ENCODE measurements around the gene CTNNBIP1.
"Not testable (repeated sequence)": the region's sequence is repeated elsewhere in the genome, so short reads cannot be mapped to it uniquely, and the experiment has no call there.

CTNNBIP1 gene, protein sequence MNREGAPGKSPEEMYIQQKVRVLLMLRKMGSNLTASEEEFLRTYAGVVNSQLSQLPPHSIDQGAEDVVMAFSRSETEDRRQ

DNA sequence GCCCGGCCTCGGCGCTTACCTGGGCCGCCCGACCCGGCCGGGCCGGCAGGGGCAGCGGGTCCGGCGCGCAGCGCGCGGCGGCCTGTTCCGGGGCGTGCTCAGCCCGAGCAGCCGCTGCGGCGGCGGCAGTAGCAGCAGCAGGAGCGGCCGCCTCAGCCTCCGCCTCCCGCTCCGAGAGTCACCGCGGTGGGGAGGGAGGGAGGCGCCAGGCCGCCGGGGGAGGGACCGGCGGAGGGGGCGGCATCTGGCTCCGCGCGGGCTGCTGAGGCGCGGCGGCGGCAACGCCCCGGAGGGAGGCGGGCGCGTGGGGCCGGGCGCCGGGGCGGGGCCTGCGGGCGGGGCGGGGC lies at the start of gene CTNNBIP1:
TSS of gene CTNNBIP1 (minus strand) at position 194 of the 347 bp plus-strand sequence. CDS start 38,205 bp downstream, outside the sequence.
- no peak for FAIRE-seq

DNA sequence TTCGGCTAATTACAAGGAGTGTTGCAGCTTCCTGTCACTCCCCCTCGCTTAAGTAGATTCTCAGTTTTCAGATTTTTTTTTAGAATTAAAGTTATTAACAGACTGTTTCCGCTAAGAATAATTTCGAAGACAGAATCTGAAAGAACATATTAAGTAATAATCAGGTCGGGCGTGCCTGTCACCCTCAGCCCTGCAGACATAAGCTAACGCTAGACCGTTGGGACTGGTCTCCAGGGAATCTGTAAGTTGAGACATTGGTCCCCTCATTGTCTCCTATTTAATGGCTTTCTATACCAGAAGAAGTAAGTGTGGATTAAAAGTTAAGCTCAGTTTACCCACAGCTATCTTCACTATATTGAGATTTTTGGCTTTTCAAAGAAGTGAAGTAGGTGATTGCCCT lies 47.7 kb upstream of the CTNNBIP1 start:
- no peak for FAIRE-seq

DNA sequence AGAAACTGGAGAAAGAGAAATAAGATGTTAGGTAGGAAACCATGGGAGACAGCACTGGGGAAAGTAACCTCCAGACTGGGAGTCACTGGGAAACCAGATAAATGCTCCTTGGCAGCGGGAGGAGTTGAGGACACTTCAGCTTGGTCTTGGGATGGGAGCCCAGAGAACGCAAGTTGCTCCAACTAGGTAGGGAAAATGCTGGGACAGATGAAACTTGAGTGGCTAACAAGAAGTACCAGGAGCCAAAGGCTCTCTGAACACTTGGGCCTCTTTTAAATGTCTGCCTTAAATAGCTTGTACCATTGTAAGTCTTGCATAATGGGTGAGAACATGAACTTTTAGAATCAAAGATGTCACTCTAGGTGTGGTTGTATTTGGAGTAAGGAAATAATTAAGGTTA lies 36.2 kb upstream of the CTNNBIP1 start:
- no peak for FAIRE-seq

DNA sequence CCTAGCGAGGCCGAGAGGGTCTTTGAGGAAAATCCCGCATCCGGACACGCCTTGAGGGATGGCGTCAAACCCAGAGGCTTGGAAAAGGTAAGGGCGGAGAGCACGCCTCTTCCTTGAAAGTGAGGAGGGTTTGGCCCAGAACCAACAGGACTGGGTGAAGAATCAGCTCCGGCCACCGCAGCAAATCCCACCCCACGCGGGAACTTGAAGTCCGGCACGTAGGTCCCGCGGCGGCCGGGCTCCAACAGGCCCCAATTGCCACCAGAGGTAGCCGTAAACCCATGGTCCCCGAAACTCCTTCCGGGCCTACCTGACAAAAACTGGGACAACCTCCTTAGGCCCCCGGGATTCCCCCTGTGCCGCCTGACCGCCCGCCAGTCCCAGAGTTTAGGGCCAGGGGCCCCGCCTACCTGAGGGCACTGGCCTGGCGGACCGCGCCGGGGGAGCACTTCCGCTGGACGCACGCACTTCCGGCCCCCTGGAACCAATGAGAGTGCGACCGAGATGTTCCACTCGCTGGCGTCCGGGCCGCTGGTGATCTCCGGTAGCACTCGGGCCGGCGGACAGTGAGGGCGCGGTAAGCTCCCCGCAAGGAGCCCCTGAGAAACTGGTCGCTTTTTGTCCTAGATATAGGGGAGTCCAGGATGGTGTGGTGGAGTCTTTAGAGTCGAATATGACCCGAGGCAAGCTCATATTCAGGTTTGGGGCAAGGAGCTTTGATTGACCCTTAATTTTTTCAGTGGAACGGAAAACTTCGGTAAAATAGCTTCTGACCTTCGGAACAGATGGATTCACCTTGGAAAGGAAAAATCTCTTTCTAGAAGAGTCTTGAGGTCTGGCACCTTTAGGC lies 33.1 kb upstream of the CTNNBIP1 start, which contains the start of the genes LZIC and NMNAT1:
TSS of gene LZIC (minus strand) at position 453 of the 850 bp plus-strand sequence. CDS start 6,772 bp downstream, outside the sequence.
TSS of gene NMNAT1 (plus strand) at position 537 of the 850 bp plus-strand sequence. CDS start 28,599 bp downstream, outside the sequence.
- no peak for FAIRE-seq

DNA sequence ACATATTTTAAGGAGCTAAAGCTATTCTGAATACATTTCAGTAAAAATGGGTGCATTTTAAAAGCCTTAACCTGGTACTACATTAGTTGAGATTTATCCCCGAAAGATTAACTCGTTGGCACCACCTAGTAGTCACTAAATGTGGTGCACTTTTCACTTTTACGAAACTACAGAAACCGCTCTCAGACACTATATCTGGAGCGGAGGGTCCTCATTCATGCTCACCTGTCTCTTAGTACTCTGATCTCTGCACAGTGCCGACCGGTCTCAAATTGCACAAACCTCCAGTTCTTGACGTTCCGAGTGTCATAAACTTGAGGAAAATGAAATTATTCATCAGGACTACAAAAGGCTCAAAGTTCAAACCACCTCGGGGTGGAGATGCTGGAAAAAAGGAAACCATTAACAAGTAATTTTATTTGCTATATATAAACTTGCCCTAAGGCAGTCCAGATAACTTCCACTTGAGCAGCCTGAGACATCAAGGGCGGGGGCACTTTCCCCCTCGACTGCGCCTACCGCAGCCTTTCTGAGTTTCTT lies 32.4 kb upstream of the CTNNBIP1 start:
- FAIRE-seq = no peak

DNA sequence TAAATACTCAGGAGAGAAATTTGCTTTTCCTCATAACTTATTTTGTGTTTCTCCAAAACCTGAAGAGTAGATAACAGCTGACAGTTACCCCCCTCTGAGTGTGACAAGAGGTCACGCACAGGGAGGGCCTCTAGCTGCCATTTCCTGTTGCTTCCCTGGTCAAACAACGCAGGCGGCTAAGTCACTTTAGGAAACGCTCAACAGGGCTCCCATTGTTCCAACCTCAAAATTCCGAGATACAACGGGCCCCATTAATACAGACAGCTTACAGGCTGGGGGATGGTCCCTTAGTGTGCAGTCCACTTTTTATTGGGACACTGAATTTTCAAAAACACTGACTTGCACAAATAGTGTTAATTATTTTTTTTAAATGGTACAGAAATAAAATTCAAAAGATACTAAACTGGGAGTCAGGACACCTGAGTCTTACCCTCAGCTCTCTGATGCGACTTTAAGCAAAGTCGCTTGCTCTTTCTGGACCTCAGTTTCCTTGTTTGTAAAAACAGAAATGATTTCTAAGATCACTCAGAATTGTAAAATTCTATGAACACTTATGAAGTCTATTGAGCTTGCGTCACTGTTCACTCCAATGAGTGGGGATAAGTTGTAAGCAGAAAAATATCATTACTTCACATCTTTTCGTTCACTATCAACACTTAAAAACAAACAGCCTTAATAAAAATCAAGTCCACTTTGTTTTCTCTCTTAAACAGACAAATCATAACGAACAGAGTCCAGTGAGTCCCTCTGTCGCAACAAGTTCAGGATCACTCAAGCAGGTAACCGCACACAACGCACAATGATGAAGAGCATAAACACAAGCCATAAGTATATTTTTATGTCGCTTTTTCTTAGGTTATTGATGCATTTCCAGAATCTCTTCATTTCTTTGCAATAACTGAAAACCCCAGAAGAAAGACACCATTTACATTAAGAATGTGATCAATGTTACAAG lies 19.6 kb upstream of the CTNNBIP1 start:
- FAIRE-seq = no peak

DNA sequence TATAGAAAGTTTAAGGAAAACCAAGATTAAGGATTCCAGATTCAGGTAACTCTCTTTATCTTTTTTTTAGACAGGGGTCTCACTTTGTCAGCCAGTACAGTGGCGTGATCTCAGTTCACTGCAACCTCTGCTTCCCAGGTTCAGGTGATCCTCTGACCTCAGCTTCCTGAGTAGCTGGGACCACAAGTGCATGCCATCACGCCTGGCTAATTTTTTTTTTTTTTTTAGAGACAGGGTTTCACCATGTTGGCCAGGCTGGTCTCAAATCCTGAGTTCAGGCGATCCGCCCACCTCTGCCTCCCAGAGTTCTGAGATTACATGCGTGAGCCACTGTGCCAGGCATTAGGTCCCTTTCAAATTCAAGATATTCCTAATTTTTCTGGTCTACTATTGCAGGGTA lies 17.2 kb upstream of the CTNNBIP1 start:
- no peak for FAIRE-seq

DNA sequence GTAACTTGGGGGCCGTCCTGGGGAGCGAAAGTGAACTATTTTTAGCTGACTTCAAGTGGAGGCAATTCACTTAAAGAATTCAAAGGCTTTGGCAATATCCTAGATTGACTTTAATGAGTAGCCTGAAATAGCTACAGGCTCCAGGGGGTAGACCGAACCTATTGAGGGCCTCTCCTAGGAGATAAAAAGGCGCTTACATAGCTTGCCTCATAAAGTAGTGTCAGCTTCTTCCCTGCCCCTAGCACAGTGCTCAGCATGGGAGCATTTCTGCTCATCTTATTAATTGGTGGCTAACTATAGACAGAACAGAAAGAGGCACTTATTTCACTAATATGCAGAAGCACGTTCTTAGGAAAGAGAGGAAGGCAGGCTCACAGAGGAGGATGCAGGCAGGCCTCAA lies 12.3 kb upstream of the CTNNBIP1 start:
- FAIRE-seq = no peak

DNA sequence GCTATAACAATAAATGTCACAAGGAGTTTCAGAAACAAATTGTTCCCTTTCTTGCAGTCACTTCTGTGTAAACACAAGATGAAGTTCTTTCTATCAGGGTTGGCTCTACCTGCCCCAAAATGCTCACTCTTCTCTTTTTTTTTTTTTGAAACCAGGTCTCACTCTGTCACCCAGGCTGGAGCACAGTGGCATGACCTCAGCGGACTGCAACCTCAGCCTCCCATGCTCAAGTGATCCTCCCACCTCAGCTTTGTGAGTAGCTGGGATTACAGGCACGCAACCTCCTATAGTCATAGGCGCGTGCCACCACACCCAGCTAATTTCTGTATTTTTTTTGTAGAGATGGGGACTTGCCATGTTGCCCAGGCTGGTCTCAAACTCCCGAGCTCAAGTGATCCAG lies 10.5 kb upstream of the CTNNBIP1 start:
- FAIRE-seq = no peak

DNA sequence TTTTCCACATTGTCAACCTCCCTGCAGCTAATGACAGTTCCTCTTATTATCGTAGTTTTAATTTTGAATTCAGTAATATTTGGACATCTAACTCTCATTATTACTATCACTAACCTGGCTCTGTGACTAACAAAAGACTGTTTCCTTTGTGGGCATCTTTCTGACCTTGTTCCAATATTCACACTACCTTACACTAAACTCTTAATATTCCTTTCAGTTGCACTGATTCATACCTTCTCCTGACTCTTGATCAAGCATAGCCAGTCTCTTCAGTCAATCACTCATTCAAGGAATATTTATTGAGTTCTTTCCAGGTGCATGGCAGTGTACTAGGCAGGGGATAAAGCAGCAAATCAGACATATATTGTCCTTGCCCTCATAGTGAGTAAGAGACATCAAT lies 7.8 kb upstream of the CTNNBIP1 start:
- no peak for FAIRE-seq

DNA sequence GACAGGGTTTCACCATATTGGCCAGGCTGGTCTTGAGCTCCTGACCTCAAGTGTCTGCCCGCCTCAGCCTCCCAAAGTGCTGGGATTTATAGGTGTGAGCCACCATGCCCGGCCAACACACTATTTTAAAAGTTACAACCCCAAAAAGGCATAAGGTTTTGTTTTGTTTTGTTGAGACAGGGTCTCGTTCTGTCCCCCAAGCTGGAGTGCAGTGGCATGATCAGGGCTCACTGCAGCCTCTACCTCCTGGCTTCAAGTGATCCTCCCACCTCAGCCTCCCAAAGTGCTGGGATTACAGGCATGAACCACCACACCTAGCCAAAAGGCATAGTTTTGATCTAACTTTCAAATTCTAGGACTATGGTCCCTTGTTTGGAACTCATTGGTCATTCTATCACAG lies 7.4 kb upstream of the CTNNBIP1 start:
- not testable (repeated sequence) for FAIRE-seq

DNA sequence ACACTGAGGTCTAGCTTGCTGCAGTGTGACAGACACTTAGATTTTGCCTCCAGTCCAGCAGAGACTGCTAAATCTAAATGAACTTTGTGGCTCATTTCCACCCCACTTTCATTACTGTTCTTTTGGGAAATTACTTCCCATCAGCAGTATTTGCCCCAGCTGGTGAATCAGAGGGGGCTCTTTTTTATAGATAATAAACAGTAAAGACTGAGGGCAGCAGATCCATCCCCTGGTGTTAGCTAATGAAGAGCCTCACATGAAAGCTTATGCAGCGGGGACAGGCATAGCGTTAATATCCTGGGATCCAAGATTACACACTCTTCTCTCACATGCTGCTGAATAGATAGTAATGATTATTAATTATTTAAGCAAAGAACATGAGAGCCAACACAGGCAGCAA lies 6.4 kb upstream of the CTNNBIP1 start:
- no peak for FAIRE-seq

DNA sequence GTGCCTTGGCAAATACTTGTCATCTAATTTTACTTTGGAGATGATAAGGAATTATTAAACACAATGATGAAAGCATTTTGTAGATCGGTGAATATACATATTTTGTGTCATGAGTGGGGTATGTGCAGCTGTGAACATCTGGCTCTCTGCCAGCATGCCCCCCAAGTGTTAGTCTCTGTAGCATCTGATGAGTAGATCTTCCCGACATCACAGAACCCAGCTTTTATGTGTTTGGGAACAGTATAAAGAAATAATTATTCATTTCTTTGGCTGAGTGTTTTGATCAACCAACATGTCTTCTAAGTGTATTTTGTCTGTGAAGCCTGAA lies 4.5 kb upstream of the CTNNBIP1 start:
- no peak for FAIRE-seq

DNA sequence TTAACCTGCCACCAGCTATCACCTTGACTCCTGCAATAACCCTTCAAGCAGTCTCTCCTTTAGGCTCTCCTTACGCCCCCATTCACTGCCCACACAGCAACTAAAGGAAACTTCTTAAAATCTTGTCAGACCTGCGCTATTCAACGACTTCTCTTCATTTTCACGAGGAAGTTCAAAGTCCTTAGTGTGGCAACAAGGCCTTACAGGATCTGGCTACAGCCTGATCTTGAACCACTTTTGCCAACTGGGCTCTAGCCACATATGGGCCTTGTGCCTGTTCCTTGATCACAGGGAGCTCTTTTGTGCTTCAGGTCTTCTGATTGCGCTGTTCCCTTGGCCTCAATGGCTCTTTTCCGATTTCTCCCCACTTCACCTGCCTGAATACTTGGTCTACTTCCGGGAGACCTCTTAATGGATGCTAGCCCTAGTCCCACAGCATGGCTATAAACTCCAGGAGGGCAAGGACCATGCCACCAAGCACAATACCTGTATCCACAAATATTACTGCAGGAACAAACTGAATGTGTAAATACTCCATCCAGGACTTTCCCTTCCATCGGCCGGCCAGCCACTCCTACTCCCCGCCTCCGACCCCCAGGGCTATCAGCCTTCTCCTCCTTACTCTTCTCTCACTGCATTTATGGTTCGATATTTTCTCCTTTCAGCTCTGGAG lies 2.3 kb upstream of the CTNNBIP1 start:
- FAIRE-seq = no peak

DNA sequence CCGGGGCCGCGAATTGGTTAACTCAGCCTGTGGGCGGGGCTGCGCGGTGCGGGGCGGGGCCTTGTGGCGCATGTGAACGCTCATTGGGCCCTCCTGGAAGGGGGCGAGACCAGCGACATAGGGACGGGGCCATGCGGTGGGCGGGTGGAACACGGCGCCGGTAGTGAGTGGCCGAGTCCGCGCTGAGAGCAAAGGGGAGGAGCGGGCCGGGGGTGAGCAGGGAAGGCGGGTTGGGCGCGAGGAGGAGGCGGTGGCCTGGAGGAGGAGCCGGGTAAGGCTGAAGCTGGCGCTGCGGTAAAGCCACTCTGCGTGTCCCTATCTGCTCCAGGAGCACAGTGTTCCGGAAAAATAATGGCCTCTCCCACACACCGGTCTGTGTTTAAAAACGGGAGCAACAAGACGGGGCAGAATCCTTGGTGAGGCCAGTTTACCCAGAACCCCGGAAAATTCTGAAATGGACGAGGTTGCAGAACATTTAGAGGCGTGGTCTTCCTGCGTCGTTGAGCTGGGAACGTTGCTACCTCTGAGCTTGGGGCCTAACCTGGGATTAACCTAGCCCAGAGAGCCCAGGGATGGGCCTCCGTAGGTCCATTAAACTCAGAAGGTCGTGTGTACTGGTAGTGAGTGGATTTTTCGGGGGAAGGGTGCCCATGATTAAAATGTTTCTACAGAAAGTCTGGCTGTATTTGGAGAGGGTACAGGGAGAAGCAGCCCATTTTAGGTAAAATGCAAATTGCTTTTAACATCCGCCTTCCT lies 532 bp upstream of the CTNNBIP1 start:
- FAIRE-seq = no peak

DNA sequence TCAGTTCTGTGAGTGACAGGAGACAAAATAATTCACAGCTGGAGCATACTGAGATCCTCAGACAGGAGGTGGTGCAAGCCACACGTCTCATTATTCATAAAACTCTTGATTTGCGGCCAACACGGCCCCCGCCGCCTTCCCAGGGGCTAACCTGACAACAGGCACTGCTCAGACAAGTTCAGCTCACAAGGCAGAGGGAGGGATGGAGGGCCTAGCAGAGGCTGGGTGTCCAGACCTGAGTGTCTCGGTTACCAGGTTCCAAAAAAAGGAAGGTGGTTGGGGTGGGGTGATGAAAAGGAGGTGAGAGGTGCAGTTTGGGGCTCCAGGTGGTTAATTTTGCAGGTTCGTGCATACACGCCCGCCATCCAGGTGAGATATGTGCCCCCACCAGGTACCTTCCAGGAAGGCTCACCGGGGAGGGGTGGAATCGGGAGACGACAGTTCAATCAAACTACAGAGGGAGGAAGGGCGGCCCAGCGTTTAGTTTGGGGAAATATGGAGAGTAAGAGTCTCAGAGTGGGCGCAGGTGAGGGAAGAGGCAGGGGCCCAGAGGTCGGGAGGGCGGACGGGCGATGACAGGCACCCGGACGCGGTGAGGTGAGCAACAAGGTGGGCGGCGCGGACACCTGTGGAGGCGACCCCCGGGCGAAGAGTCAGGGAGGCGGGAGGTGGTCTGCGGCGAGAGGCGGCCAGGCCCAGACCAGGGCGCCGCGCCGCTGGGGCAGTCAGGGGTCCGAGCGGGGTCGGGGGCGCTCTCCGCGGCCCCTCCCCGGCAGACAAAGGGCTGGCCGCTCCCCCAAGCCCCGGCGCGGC lies 629 bp downstream of the CTNNBIP1 start:
- FAIRE-seq = no peak

DNA sequence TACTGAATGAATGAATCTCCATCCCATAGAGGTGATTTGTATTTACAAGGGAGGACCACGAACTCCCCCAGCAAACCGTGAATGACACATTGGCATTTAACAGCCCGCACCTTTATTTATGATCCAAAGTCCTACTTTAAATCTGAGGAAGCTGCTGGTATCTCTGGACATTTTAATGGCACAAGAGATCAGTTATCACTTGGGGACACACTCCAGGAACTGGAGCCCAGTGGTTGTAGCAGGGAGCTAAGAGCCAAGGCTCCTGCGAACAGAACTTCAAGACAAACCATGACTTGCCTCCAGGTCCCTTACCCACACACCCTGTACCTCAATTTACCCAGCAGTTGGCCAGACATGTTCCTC lies 1.2 kb downstream of the CTNNBIP1 start:
- no peak for FAIRE-seq

DNA sequence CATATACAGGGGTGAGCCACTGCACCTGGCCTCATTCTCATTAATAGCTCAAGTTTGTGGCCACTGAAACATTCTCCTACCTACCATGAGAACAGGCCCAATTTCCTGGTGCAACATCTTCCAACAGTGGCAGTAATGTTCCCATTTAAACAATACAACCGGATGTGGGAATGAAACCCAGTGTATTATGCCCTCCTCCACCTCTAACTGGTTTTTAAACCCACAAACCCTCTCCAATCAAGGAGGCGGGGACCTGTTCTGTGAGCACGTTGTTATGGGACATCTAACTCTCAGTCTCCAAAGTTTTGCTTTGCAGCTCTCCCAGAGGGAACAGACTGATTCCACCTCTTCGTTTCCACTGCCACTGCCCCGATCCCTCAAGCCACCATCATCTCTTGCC lies 2.6 kb downstream of the CTNNBIP1 start:
- FAIRE-seq = no peak

DNA sequence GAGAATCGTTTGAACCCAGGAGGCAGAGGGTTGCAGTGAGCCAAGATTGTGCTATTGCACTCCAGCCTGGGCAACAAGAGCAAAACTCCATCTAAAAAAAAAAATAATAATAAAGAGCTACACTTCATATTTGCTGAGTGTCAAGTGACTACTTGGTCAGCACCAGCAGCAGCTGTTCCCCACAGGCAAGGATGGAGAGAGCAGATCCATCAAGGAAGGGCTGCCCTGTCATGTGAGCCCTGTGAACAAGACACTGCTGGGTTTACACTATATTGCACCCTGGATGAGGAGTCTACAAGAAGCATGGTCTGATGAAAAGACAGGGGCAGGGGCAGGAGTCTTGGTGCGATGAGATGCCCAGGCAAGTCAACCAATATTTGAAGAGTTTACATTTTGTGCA lies 3.6 kb downstream of the CTNNBIP1 start:
- FAIRE-seq = no peak

DNA sequence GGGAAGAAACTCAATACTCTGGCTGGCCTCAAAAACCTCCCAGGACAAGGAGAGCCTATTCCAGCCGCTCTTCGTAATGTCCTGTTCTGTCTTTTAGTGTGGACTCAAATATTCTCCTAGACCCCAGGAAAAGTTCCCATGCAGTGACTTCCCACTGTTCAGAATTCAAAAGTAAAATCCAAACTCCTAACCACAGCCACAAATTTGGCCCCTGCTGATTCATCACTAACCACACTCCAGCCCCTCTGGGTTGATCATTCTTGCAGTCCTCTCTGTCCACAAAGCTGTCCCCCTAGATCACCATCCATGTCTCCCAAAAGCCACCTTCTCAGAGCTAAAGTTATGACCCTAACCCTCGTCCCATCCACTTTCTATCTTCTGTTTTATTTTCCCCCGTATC lies 5.1 kb downstream of the CTNNBIP1 start:
- FAIRE-seq = no peak

DNA sequence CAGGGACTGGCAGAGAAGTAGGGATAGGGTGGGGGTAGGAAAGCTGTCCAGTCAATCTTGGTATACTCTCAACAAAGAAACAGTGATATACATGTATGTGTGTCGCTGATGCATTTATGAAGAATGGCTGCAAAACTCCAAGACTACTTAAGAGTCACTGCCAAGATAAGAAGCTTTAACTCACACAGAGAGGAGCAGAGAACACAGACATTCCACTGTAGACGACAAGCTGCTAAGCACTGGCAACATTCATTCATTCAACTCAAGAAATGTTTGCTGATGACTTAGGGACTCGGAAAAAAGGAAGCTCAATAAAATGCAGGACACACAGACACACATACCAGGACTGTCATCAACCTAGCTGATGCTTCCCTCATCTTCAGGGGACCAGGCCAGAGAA lies 5.5 kb downstream of the CTNNBIP1 start:
- FAIRE-seq = no peak

All from colon (tissue), 2 donors.